Kidney epithelial cell (primary cell): ENCODE measurements around the gene TLE7. TPM values are rescaled to one million over a fixed set of nuclear protein-coding genes. Genes with fewer than 3 reads are reported as not detected.

Source experiments
- DNase-seq: peaks from one replicate; pipeline ENCODE4 v3.0.0-alpha.2; 2010; ENCODE audit warnings: low read depth
- H3K27me3 ChIP-seq: 2 replicates; pipeline ENCODE4 v1.6.0; 2011; ENCODE audit warnings: low read length; ENCODE audit not compliant: control insufficient read depth, insufficient read depth
- H3K36me3 ChIP-seq: 2 replicates; pipeline ENCODE4 v1.5.1; 2011; ENCODE audit warnings: low read length; ENCODE audit not compliant: control insufficient read depth, insufficient read depth
- H3K4me3 ChIP-seq: 2 replicates; pipeline ENCODE4 v1.5.1; 2011; ENCODE audit warnings: low read depth, mild to moderate bottlenecking, control low read depth, low read length
- total RNA-seq: library from RNA; depleted of rRNA; stranded (reverse); fragments of >200 nt; gene quantifications from 2 replicates; pipeline ENCODE4 v1.2.3, GENCODE V29; 2015
- TF ChIP-seq, protein P1 (sequence below): IDR thresholded peaks from 2 replicates; pipeline ENCODE4 v1.5.1; 2011; ENCODE audit warnings: mild to moderate bottlenecking, moderate library complexity, low read length, control low read depth, inconsistent platforms; ENCODE audit not compliant: insufficient read depth, poor library complexity, severe bottlenecking

The TLE7 gene
- total RNA-seq, 1 donor from 2014 or later = not detected

DNA sequence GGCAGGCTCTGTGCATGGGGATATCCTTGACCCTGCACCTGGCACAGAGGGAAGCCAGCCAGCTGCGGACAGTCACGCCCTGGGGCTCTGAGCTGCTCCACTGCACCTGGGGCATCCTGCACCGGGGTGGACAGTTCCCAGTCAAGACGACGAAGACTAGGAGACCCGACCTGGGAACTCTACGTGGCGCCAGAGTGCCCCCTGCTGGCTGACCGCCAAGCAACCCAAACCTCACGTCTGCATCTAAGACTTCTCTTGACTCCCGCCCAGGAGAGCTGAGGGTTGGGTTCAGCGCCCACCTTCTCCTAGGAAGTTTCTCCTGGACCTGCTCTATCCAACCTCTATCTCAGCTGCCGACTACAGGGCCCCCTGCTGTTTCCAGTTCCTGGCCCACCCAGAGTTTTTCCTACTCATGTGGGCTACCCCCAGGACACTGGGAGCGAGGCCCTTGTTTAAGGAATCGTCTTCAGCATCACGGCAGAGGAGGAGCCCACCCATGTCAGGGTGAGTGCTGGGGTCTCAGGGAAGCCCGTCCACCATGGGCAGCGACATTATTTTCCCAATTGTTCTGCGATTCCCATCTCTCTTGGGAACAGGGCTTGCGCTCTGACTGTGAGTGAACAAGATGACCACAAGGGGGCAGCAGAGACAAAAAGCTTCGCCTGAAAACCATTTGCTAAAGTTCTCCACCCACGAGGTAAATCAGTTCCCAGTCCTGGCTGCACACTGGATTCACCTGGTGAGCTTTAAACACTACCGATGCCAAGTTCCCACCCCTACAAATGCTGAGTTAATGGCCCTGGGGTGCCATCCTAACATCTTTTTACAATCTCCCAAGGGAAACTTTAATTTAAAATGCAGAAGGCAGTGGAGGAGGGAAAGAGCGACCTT, 29.3 kb downstream of the TLE7 start:
- Histone ChIP-seq H3K36me3 (no peaks in the 10 kb centered on the region), H3K4me3 (no peak overlapping the region), H3K27me3 (peaks cover 3% of the 10 kb centered on the region)
- TF ChIP-seq, protein P1, sequence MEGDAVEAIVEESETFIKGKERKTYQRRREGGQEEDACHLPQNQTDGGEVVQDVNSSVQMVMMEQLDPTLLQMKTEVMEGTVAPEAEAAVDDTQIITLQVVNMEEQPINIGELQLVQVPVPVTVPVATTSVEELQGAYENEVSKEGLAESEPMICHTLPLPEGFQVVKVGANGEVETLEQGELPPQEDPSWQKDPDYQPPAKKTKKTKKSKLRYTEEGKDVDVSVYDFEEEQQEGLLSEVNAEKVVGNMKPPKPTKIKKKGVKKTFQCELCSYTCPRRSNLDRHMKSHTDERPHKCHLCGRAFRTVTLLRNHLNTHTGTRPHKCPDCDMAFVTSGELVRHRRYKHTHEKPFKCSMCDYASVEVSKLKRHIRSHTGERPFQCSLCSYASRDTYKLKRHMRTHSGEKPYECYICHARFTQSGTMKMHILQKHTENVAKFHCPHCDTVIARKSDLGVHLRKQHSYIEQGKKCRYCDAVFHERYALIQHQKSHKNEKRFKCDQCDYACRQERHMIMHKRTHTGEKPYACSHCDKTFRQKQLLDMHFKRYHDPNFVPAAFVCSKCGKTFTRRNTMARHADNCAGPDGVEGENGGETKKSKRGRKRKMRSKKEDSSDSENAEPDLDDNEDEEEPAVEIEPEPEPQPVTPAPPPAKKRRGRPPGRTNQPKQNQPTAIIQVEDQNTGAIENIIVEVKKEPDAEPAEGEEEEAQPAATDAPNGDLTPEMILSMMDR = peak; percentile 71
- DNase-seq = no peak

DNA sequence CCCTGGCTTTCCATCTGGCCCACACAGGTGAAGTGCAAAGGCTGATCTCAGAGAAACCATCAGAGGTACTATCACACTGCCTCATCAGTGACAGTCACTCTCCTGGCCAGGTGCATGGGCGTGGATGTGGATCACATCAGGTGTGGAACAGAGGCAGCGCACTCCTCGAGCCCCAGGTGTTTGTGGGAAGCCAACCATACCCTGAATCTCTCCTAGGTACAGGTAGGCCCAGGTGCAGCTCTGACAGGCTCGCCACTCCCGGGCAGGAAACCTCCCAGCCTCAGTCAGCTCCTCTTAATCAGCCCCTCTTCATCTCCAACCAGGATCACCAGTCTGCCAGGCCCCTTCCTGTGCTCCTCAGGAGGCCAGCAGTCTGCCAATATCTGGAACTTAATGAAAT, 31.7 kb downstream of the TLE7 start:
- DNase-seq = no peak
- peaks cover 3% of the 10 kb centered on the region for H3K27me3 ChIP-seq
- H3K36me3 ChIP-seq = no peaks in the 10 kb centered on the region
- no peak overlapping the region for H3K4me3 ChIP-seq
- TF ChIP-seq, protein P1 = no peak

DNA sequence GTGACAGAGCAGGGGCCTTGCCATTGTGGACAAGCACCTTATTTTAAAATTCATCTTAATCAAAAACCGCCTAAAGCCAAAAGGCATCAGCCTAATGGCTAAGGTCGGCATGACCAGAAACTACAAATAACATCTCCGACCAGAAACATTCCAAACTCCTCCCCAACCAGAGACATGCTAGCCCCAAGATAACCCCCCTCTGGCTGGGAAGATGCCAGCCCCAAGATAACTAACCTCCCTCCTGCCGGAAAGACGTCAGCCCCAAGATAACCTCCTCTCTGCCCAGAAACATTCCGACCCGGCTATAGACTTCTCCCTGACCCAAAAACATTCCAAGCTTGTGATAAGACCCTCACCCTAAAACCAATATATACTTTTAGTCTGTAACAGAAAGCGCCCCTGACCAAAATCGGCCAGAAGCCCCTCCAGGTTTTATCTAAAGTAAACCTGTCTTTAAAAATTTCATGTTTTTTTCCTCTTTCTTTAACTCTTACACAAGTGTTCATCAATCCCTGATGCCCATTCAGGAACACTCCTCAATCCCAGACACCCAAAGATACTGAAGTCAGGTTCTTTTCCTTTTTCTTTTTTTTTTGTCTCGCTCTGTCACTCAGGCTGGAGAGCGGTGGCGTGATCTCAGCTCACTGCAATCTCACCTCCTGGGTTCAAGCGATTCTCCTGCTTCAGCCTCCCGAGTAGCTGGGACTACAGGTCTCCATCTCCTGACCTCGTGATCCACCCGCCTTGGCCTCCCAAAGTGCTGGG, 32.7 kb downstream of the TLE7 start:
- no peak overlapping the region for H3K4me3 ChIP-seq
- no peaks in the 10 kb centered on the region for H3K36me3 ChIP-seq
- TF ChIP-seq, protein P1 = no peak
- peaks cover 3% of the 10 kb centered on the region for H3K27me3 ChIP-seq
- no peak for DNase-seq

DNA sequence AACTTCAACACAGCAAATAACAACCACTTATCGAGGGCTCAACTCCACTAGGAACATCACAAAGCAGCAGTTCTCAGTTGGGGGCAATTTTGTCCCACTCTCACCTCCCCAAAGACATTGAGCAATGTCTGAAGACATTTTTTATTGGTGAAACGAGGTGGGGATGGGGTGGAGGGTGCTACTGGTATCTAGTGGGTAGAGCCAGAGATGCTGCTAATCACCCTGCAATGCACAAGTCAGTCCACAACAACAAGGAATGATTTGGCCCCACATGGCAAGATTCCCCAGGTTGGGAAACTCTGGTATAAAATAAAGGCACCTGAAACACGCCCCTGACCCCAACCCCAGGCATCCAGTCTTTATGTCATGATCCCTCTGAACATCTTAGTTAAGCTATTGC, 33.3 kb downstream of the TLE7 start:
- Histone ChIP-seq H3K4me3 (no peak overlapping the region), H3K27me3 (peaks cover 3% of the 10 kb centered on the region), H3K36me3 (no peaks in the 10 kb centered on the region)
- TF ChIP-seq, protein P1 = no peak
- DNase-seq = no peak

DNA sequence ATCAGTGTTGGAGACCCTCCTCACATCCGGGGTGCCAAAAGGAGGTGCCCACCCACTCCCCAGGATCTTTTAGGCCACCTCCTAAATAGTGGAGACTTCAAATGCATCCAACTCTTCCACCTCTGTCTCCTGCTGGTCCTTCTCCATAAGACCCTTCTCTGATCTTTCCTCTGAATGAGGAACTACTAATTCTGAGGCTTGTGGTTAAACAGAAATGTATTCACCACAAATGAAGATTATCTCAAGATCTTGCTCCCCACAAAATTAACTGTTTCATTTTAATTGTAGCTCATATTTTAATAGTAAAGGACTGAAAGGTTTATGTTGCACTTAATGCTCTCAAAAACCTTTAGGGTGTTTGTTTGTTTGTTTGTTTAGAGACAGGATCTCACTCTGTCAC, 34.1 kb downstream of the TLE7 start:
- Histone ChIP-seq H3K27me3 (peaks cover 3% of the 10 kb centered on the region), H3K4me3 (no peak overlapping the region), H3K36me3 (no peaks in the 10 kb centered on the region)
- DNase-seq = no peak
- TF ChIP-seq, protein P1 = no peak
